Stomach smooth muscle (tissue), 2 donors: ENCODE measurements around the gene SH2D6.
"Not testable (repeated sequence)": the region's sequence is repeated elsewhere in the genome, so short reads cannot be mapped to it uniquely, and the experiment has no call there.

Experiments used
- H3K27ac ChIP-seq: one replicate; pipeline ENCODE4 v1.7.0; 2013; ENCODE audit warnings: mild to moderate bottlenecking, low read length, inconsistent platforms
- H3K27me3 ChIP-seq, 2 donors: one replicate each; pipeline ENCODE4 v1.7.0; 2013; ENCODE audit warnings: low read length in 2 of 2; ENCODE audit not compliant: insufficient read depth in 2 of 2, control insufficient read depth in 1 of 2
- H3K36me3 ChIP-seq, 2 donors: one replicate each; pipeline ENCODE4 v1.7.0; 2013; ENCODE audit warnings: low read length in 2 of 2; ENCODE audit not compliant: control insufficient read depth in 2 of 2, insufficient read depth in 2 of 2
- H3K4me1 ChIP-seq: one replicate; pipeline ENCODE4 v1.7.0; 2013; ENCODE audit warnings: low read length; ENCODE audit not compliant: control insufficient read depth, insufficient read depth
- H3K4me3 ChIP-seq, 2 donors: one replicate each; pipeline ENCODE4 v1.7.0; 2013; ENCODE audit warnings: low read length in 2 of 2
- H3K9ac ChIP-seq, 2 donors: one replicate each; pipeline ENCODE4 v1.7.0; 2013; ENCODE audit warnings: low read length in 2 of 2, mild to moderate bottlenecking in 1 of 2
- H3K9me3 ChIP-seq, 2 donors: one replicate each; pipeline ENCODE4 v1.7.0; 2013; ENCODE audit warnings: low read length in 2 of 2; ENCODE audit not compliant: control insufficient read depth in 2 of 2
- donor health status: healthy.
- donor health status: Pancreatic carcinoma.

Gene SH2D6

GRCh38 chr2:85435220-85435958, 16.9 kb downstream of the SH2D6 start:
- Histone ChIP-seq H3K9ac (no peak overlapping the region), H3K36me3 (no peaks in the 10 kb centered on the region), H3K27ac (peak overlapping the region; percentile 96), H3K9me3 (no peaks in the 10 kb centered on the region), H3K4me1 (peaks cover 36% of the 10 kb centered on the region), H3K27me3 (no peaks in the 10 kb centered on the region), H3K4me3 (no peak overlapping the region)

- peaks cover 36% of the 10 kb centered on the region for H3K4me1 ChIP-seq
- H3K9me3 ChIP-seq: no peaks in the 10 kb centered on the region
- H3K27me3 ChIP-seq: no peaks in the 10 kb centered on the region
- H3K27ac ChIP-seq: peak overlapping the region; percentile 96
- H3K36me3 ChIP-seq: no peaks in the 10 kb centered on the region
- peak overlapping the region in 1 of 2 donors; percentile 13 for H3K9ac ChIP-seq
- no peak overlapping the region for H3K4me3 ChIP-seq
These were observed 17.7 kb downstream of the SH2D6 start for GRCh38 chr2:85435981-85436835.

- Histone ChIP-seq H3K9me3 (no peaks in the 10 kb centered on the region), H3K9ac (peak overlapping the region; percentile 76 to 79), H3K4me3 (peak overlapping the region; percentile 45 to 74), H3K27me3 (no peaks in the 10 kb centered on the region), H3K27ac (peak overlapping the region; percentile 96), H3K4me1 (peaks cover 36% of the 10 kb centered on the region), H3K36me3 (no peaks in the 10 kb centered on the region)
These were observed 18.4 kb downstream of the SH2D6 start for GRCh38 chr2:85436836-85437487.

- Histone ChIP-seq H3K27me3 (no peaks in the 10 kb centered on the region), H3K4me1 (peaks cover 36% of the 10 kb centered on the region), H3K9me3 (no peaks in the 10 kb centered on the region), H3K36me3 (no peaks in the 10 kb centered on the region), H3K4me3 (peak overlapping the region; percentile 45 to 74), H3K27ac (peak overlapping the region; percentile 96), H3K9ac (peak overlapping the region; percentile 79 to 80)
These were observed 19.1 kb downstream of the SH2D6 start for GRCh38 chr2:85437488-85438200.

GRCh38 chr2:85438201-85439024, 19.9 kb downstream of the SH2D6 start:
- peaks cover 32% of the 10 kb centered on the region for H3K4me1 ChIP-seq
- no peaks in the 10 kb centered on the region for H3K9me3 ChIP-seq
- peak overlapping the region; percentile 96 for H3K27ac ChIP-seq
- peak overlapping the region; percentile 21 to 74 for H3K4me3 ChIP-seq
- no peaks in the 10 kb centered on the region for H3K27me3 ChIP-seq
- no peaks in the 10 kb centered on the region for H3K36me3 ChIP-seq
- peak overlapping the region; percentile 75 to 80 for H3K9ac ChIP-seq

GRCh38 chr2:85439025-85439472, 20.5 kb downstream of the SH2D6 start:
- Histone ChIP-seq H3K27ac (peak overlapping the region; percentile 96), H3K4me1 (peaks cover 26% of the 10 kb centered on the region)

GRCh38 chr2:85439569-85439968, 21.1 kb downstream of the SH2D6 start:
- not testable (repeated sequence) for H3K27me3 ChIP-seq, H3K9ac ChIP-seq, H3K9me3 ChIP-seq, H3K36me3 ChIP-seq, H3K27ac ChIP-seq, H3K4me3 ChIP-seq
- peaks cover 22% of the 10 kb centered on the region for H3K4me1 ChIP-seq

More at GRCh38 chr2:85439025-85439472, 20.5 kb downstream of the SH2D6 start:
- no peak overlapping the region for H3K4me3 ChIP-seq
- H3K36me3 ChIP-seq: no peaks in the 10 kb centered on the region
- no peaks in the 10 kb centered on the region for H3K27me3 ChIP-seq
- H3K9me3 ChIP-seq: no peaks in the 10 kb centered on the region
- peak overlapping the region in 1 of 2 donors; percentile 75 for H3K9ac ChIP-seq

- Histone ChIP-seq H3K9ac (no peak overlapping the region), H3K36me3 (no peaks in the 10 kb centered on the region), H3K4me1 (peaks cover 22% of the 10 kb centered on the region), H3K27me3 (no peaks in the 10 kb centered on the region), H3K9me3 (no peaks in the 10 kb centered on the region), H3K27ac (no peak overlapping the region), H3K4me3 (no peak overlapping the region)
These were observed 21.5 kb downstream of the SH2D6 start for GRCh38 chr2:85439986-85440385.

- Histone ChIP-seq H3K4me3 (no peak overlapping the region), H3K4me1 (peaks cover 26% of the 10 kb centered on the region), H3K36me3 (no peaks in the 10 kb centered on the region), H3K9ac (no peak overlapping the region), H3K9me3 (no peaks in the 10 kb centered on the region), H3K27me3 (no peaks in the 10 kb centered on the region), H3K27ac (no peak overlapping the region)
These were observed 22.2 kb downstream of the SH2D6 start for GRCh38 chr2:85440729-85441128.
